ENCODE data around the gene SGSM2. TPM values are rescaled to one million over a fixed set of nuclear protein-coding genes. Genes with fewer than 3 reads are reported as not detected.

The SGSM2 gene
- total RNA-seq, 1 experiment from 2014 or later = 49.0 TPM

DNA sequence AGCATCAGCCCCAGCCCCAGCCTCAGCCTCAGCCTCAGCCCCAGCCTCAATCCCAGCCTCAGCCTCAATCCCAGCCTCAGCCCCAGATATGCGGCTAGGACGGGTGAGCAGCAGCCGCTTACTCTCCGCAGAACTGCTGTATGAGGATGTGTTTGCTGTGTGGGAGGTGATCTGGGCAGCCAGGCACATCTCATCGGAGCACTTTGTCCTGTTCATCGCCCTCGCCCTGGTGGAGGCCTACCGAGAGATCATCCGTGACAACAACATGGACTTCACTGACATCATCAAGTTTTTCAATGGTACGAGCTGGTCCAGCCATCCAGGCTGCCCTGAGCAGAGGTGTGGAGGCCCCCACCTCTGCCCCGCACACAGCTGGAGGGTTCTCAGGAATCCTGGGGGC is 41.6 kb downstream of the SGSM2 start:
- ATAC-seq = no peak

DNA sequence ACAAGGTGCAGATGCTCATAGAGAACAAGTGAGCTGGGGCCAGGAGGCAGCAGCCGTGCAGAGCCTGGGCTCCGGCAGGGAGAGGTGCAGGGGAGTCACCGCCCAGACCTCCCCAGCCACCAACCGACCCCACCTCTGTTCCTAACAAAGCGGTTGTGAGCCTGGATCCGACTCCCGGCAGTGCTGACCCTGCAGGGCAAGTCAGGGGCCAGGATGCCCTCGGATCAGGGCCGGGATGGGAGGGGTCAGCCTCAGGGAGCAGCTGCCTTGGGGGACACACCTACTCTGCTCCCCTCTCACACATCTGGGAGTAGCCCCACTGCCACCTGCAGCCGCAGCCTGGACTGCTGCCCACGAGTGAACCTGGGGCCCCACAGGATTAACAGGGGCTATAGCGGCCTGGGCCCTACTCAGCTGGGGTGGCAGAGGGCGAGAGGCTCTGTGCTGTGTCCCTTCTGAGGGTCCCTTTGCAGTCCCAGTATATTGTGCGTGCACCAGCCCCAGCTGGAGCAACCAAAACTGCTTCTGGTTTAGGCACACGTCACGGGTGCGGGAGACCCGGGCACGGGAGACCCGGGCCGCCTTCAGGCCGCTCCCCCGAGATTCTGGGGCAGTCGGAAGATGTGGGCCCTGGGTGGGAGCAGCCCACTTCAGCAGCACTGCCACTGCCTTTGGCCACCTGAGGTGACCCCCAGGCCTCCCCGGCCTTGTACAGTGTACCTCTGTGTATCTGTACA is 42.4 kb downstream of the SGSM2 start:
- in situ Hi-C loops (cut with HindIII; ENCODE audit: low pct_unique_long_range_greater_than_20kb, low sequenced_read_pairs) (no loop called here), intact Hi-C loops (cut with micrococcal nuclease; ENCODE audit: unreplicated experiment) (no loop called here)
- POLR2A ChIA-PET = no interaction called here
- peaks cover 12% of the 10 kb centered on the region for H3K4me1 ChIP-seq (ENCODE audit: control insufficient read depth, insufficient read depth, low read length)
- H3K27ac ChIP-seq (ENCODE audit: low read length) = no peak overlapping the region
- no TSS peak for BruUV-seq (replicated peaks)
- TF ChIP-seq TCF7L2 (IDR thresholded peaks at IDR 0.05; ENCODE audit: low read depth, low read length) (no peak), POLR2AphosphoS5 (IDR thresholded peaks at IDR 0.05; ENCODE audit: low read depth, low read length) (no peak), SIN3A (IDR thresholded peaks at IDR 0.05; ENCODE audit: borderline replicate concordance, insufficient read depth, low read depth, low read length) (no peak)
- TF ChIP-seq, protein P1, sequence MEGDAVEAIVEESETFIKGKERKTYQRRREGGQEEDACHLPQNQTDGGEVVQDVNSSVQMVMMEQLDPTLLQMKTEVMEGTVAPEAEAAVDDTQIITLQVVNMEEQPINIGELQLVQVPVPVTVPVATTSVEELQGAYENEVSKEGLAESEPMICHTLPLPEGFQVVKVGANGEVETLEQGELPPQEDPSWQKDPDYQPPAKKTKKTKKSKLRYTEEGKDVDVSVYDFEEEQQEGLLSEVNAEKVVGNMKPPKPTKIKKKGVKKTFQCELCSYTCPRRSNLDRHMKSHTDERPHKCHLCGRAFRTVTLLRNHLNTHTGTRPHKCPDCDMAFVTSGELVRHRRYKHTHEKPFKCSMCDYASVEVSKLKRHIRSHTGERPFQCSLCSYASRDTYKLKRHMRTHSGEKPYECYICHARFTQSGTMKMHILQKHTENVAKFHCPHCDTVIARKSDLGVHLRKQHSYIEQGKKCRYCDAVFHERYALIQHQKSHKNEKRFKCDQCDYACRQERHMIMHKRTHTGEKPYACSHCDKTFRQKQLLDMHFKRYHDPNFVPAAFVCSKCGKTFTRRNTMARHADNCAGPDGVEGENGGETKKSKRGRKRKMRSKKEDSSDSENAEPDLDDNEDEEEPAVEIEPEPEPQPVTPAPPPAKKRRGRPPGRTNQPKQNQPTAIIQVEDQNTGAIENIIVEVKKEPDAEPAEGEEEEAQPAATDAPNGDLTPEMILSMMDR (IDR thresholded peaks at IDR 0.05) = no peak
- TF ChIP-seq, protein P2, sequence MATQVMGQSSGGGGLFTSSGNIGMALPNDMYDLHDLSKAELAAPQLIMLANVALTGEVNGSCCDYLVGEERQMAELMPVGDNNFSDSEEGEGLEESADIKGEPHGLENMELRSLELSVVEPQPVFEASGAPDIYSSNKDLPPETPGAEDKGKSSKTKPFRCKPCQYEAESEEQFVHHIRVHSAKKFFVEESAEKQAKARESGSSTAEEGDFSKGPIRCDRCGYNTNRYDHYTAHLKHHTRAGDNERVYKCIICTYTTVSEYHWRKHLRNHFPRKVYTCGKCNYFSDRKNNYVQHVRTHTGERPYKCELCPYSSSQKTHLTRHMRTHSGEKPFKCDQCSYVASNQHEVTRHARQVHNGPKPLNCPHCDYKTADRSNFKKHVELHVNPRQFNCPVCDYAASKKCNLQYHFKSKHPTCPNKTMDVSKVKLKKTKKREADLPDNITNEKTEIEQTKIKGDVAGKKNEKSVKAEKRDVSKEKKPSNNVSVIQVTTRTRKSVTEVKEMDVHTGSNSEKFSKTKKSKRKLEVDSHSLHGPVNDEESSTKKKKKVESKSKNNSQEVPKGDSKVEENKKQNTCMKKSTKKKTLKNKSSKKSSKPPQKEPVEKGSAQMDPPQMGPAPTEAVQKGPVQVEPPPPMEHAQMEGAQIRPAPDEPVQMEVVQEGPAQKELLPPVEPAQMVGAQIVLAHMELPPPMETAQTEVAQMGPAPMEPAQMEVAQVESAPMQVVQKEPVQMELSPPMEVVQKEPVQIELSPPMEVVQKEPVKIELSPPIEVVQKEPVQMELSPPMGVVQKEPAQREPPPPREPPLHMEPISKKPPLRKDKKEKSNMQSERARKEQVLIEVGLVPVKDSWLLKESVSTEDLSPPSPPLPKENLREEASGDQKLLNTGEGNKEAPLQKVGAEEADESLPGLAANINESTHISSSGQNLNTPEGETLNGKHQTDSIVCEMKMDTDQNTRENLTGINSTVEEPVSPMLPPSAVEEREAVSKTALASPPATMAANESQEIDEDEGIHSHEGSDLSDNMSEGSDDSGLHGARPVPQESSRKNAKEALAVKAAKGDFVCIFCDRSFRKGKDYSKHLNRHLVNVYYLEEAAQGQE (IDR thresholded peaks at IDR 0.05; ENCODE audit: insufficient read depth in 1 of 2, low read depth in 2 of 2, low read length in 1 of 2) = no peak
- H3K9me3 ChIP-seq (ENCODE audit: control insufficient read depth, insufficient read depth, low read depth, low read length) = no peaks in the 10 kb centered on the region
- DNase-seq (ENCODE audit: low read depth, low spot score) = no peak
- H3K27me3 ChIP-seq (ENCODE audit: control insufficient read depth, insufficient read depth, low read length) = no peaks in the 10 kb centered on the region
- H3K36me3 ChIP-seq (ENCODE audit: control insufficient read depth, insufficient read depth, low read length) = no peaks in the 10 kb centered on the region
- no peak overlapping the region for H3K4me3 ChIP-seq (ENCODE audit: low read depth in 2 of 2, low read length in 2 of 2)
- CTCF ChIA-PET = interaction anchor here (0.6 kb wide), 1 partner anchor 24 kb away, joined by 5 read pairs; no protein-coding TSS in a partner anchor
- ATAC-seq = no peak

More for the DNA sequence above, 41.6 kb downstream of the SGSM2 start:
- no peak for DNase-seq (ENCODE audit: low read depth, low spot score)
- H3K27me3 ChIP-seq (ENCODE audit: control insufficient read depth, insufficient read depth, low read length) = no peaks in the 10 kb centered on the region
- in situ Hi-C loops (cut with HindIII; ENCODE audit: low pct_unique_long_range_greater_than_20kb, low sequenced_read_pairs) = no loop called here
- intact Hi-C loops (cut with micrococcal nuclease; ENCODE audit: unreplicated experiment) = no loop called here
- no peaks in the 10 kb centered on the region for H3K9me3 ChIP-seq (ENCODE audit: control insufficient read depth, insufficient read depth, low read depth, low read length)
- no peak overlapping the region for H3K4me3 ChIP-seq (ENCODE audit: low read depth in 2 of 2, low read length in 2 of 2)
- peaks cover 5% of the 10 kb centered on the region for H3K4me1 ChIP-seq (ENCODE audit: control insufficient read depth, insufficient read depth, low read length)
- BruUV-seq (replicated peaks) = no TSS peak
- no peak for TF ChIP-seq TCF7L2 (IDR thresholded peaks at IDR 0.05; ENCODE audit: low read depth, low read length)
- no peak for TF ChIP-seq POLR2AphosphoS5 (IDR thresholded peaks at IDR 0.05; ENCODE audit: low read depth, low read length)
- TF ChIP-seq, protein P2 (IDR thresholded peaks at IDR 0.05; ENCODE audit: insufficient read depth in 1 of 2, low read depth in 2 of 2, low read length in 1 of 2) = no peak
- TF ChIP-seq, protein P1 (IDR thresholded peaks at IDR 0.05) = no peak
- no peak for TF ChIP-seq SIN3A (IDR thresholded peaks at IDR 0.05; ENCODE audit: borderline replicate concordance, insufficient read depth, low read depth, low read length)
- H3K27ac ChIP-seq (ENCODE audit: low read length) = no peak overlapping the region
- H3K36me3 ChIP-seq (ENCODE audit: control insufficient read depth, insufficient read depth, low read length) = no peaks in the 10 kb centered on the region
- ChIA-PET POLR2A (interaction anchor here (0.7 kb wide), 1 partner anchor 296 kb away, joined by 3 read pairs; no protein-coding TSS in a partner anchor), CTCF (no interaction called here)
